Hematopoietic multipotent progenitor cell treated with erythropoietin and hydrocortisone succinate and interleukin-3 and kit ligand, for 8 days (in vitro differentiated cells): Measurements from ENCODE around the gene SRPRA.
"Not testable (repeated sequence)": the region's sequence is repeated elsewhere in the genome, so short reads cannot be mapped to it uniquely, and the experiment has no call there.

ENCODE experiments used
- DNase-seq: peaks from one replicate; pipeline ENCODE4 v3.0.0-alpha.2; 2015

Gene SRPRA

GRCh38 chr11:126268708-126269579 lies at the start of gene SRPRA, which contains the start of gene FOXRED1:
SRPRA (minus strand) TSS chr11:126268895; CDS start chr11:126268804, 91 bp downstream.
FOXRED1 (plus strand) TSS chr11:126269154; CDS start chr11:126269207, 53 bp downstream.
- DNase-seq: peak; percentile 99

DNA sequence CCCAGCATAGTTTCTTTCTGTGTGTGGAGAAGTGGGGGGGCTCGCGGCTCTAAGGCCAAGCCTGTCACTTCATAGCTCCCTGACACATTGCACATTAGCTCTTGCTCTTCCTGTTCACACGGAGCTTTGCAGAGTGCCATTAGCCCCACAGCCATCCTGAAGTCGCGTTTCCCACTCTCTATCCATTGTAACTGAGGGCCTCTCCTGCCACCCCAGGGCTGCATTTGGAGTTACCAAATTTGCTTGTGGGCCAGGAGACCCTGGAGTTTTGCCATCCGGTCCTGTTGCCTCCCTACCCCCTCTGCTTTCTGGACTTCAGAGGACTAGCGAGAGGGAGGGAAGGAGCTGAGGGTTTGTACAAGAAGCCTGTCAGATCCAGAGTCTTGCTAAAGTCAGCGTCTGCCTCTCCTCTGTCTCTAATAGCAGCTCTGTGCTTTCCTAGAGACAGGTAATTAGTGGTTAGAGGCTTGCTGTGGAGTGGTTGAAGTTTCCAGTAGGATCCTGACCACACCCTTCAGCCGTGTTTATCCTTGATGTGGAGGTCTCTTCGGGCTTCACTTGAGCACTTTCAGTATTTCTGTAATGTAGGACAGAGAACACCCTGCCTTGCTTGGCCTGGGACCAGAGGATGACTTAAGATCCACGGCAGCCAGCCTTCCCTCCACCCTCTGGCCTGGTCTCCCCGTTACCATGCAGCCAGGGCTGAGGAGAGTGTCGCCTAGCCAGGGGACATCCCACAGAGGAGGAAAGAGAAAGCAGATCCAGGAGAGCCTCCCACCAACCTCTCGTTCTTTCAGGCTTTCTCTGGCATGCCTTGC lies 49.3 kb upstream of the SRPRA start:
- DNase-seq: no peak

DNA sequence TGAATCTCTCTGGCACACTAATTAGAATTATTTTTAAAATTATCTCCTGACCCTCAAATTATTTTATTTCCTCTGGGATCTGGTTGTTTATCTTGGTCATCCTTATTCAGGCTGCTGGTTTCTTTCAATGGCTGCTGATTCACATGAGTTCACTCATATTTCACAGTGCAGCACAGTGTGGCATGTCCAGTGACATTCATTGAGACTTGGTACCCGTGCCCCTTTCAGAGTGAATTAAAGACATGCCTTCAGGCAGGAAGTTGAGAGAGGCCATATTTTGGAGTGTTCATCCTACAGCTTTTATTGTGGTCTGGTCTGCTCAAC lies 48.7 kb upstream of the SRPRA start:
- no peak for DNase-seq

DNA sequence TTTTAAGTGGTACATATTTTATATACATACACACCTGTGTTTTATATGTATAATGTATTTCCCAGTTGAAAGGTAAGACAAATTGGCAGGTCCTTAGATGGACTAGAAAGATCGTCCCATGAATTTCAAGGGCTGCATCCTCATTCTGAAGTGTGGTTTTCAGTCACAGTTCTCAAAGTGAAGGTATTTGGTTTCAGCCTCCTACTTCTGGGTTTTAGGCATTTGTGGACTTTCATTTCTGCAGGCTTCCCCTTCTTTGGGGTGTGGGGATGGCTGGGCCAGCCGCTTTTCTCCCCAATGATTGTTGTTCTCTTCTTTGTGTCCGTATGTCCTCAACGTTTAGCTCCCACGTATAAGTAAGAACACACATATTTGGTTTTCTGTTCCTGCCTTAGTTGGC lies 45.1 kb upstream of the SRPRA start:
- DNase-seq: no peak

DNA sequence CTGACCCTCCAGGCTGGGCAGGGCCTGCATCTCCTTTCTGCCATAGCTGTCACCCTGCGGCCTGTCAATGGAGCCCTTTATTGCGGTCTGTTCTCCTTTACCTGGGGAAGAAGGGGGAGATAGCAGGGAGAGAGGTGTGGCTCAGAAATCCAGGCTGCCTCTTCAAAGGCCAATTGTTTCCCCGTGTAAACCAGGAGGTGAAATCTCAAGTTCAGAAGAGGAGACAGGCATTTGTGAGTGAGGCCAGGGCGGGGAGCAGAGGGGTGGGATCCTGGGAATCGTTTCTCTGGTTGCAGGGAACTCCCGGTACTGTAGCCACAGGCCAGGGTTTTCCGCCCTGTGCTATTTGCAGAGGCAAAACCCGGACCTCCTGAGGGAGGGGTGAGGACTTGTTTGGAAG lies 44.3 kb upstream of the SRPRA start:
- no peak for DNase-seq

DNA sequence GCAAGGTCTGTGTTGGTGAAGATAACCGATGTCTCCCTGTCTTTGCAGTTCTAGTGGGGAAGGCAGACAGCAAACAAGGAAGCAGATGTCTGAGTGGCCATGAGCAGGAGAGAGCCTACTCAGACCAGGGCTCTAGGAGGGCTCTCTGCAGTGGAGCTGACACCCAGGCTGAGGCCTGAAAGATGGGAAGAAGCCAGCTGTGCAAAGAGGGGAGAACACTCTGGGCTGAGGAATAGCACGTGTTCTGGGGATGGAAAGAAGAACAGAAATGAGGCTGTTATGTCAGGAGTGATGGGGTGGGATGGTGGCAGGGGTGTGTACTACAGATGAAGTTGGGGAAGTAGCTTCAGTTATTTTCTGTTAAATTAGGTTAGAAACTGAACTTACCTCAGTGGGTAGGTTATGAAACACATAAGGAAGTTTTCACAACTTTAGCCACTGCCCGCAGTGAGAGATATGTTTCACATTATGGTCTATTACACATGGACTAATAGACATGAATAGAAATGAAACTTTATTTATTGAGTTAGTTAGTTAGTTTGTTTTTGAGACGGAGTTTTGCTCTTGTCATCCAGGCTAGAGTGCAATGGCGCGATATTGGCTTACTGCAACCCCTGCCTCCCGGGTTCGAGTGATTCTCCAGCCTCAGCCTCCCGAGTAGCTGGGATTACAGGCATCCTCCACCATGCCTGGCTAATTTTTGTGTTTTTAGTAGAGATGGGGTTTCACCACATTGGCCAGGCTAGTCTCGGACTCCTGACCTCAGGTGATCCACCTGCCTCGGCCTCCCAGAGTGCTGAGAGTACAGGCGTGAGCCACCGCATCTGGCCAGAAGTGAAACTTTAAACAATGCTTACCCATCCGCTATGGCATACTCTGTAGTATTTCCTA lies 43.0 kb upstream of the SRPRA start:
- peak; percentile 26 for DNase-seq

DNA sequence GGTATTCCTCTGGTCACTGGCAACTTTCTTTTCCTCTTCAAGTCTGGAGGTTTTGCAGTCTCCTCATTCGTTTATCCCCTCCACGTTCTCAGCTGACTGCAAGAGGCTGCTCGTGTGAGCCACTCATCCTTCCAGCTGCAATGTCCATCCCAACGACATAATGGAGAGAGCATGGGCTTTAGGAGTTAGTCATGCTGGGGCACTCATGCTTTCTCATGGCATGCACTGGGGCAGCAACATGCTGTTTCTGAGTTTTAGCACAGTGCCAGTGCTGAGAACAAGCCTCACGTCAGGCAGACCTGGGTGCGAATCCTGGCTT lies 42.3 kb upstream of the SRPRA start:
- DNase-seq: no peak

DNA sequence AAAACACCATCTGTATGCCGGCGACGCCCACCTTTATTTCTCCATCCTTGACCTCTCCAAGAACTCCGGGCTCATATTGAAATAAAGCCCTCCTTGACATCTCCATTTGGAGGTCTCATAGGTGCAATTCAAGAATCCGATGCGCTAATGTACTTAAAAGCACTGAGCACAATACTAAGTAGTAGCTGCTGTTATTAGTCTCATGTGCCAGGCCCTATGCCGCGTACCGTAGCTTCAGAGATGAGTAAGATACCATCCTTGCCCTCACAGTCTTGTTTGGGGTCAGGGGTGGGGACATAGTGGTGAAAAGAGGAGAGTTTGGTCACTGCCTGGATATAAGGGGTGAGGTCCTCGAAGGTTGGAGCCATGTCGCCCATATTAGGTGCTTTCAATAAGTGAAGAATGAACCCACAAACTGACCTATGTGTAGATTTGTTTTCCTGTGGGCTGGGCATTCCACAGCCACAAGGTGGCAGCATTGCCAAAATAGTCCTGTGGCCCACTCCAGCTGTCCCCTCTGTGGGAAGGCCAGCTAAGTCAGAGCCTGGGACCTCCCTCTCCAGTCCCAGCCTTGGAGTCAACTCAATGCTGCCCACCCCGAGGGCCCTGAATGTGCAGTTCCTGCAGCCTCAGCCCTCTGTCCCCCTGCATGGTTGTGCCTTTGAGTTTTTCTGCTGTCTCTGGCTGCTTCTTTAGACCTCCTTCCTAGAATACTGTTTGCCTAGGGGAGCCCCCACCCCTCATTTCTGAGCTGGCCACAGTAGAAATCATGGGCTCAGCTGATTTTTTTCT lies 41.7 kb upstream of the SRPRA start:
- DNase-seq: peak; percentile 79

GRCh38 chr11:126308771-126309170 lies 40.1 kb upstream of the SRPRA start:
- DNase-seq: not testable (repeated sequence)

DNA sequence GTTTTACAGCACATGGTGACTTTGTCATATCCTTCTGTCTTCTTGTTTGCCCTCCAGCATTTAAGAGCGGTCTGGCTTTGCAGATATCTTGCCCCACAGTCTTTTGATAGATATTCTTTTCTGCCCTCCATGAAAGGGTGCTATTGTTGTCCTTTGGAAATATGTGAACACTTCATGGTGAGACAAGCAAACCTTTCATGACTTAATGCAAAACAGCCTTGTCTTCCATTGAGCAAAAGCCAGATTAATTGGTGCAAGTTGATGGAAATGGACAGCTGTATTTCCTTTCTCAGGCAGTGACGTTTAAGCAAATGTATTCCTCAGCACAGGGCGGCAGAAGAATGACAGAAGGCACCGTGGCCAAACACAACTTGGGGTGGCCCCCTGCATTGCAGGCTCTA lies 39.6 kb upstream of the SRPRA start:
- DNase-seq: no peak

DNA sequence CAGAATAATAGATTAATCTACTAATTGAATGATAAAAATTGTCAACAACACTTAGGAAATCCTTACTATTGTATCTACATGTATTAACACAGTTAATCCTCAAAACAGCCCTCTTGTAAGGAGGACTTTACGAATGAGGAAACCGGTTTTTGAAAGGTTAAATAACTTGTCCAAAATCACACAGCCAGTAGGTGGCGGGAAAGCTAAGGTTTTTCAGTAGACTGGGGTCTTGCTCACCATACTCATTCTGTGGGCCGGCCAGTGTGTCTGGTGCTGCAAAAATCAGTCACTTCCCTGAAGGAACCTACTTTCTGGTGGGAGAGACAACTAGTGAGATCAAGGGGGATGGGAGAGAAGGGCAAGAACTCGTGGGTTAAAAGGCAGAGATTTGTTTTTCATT lies 39.0 kb upstream of the SRPRA start:
- DNase-seq: peak; percentile 69

DNA sequence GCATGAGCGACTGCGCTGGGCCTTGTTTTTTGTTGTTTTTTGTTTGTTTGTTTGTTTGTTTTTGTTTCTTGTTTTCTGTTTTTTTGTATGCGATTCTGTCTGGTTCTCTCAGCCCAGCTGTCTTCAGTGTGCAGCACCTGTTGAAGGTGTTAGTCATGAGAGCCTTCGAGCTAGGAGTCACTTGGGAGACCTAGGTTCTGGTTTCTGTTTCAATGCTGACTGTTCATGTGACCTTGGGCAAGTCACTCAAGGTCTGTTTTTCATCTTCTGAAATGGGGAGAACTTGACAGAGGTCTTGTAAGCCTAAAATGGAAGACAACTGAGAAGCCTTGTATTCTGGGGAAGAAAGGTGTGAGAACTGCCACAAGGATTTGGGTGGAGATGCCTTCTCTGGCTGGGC lies 37.0 kb upstream of the SRPRA start:
- no peak for DNase-seq

- DNase-seq: peak; percentile 30
Measured at GRCh38 chr11:126304457-126305075, 35.9 kb upstream of the SRPRA start.

GRCh38 chr11:126303623-126304456 lies 35.1 kb upstream of the SRPRA start, which contains the start of gene DCPS:
DCPS (plus strand) TSS chr11:126304060; CDS start chr11:126304081, 21 bp downstream.
- DNase-seq: peak; percentile 85

DNA sequence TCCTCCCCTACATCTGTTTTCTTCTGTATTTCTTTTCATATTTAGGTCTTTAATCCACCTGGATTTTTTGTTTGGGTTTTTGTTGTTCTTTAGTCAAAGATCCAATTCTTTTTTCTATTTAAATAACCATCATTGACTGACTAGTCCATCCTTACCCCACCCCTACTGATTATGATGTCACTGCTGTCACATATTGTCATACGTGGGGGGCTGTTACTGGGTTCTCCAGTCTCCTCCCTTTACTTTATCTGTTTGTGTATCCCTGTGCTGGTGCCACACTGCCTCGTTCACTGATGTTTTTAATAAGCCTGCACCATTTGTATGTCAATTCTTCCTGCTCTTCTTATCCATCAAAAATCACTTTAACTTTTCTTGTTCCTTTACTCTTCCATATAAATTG lies 28.3 kb upstream of the SRPRA start:
- DNase-seq: no peak

DNA sequence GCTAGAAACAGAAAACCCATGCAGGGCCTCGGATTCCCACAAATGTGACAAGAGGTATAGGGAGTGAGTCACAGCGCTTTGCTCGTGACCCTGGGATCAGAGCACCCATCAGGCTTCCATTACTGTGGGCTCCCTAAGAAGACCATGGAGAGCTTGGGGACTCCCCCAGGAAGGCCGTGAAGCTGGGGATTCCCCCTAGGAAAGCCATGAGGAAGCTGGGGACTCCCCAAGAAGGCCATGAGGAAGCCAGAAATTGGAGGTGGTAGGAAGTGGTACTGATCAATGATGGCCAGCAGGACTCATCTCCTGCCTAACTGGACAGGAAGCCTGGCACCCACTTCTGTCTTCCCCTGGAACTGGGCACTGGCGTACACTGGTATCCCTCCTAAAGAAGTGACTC lies 25.0 kb upstream of the SRPRA start:
- DNase-seq: no peak

- DNase-seq: no peak
Measured at GRCh38 chr11:126290887-126291286, 22.2 kb upstream of the SRPRA start.

- no peak for DNase-seq
Measured at GRCh38 chr11:126288237-126288636, 19.5 kb upstream of the SRPRA start.

DNA sequence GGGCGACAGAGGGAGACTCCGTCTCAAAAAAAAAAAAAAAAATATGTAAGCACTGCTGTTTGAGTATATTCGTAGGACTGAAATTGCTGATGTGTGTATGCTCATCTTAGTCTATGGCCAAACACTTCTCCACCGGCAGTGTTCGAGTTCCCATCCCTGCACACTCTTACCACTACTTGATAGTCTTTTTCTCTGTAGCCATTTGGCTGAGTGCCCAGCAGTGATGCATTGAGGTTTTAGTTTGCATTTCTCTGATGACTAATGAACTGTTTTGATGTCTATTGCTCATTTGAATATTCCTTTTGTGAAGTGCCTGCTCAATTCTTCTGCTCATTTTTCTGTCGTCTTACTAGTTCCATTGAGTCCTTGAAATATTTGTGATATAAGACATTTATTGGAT lies 16.1 kb upstream of the SRPRA start:
- peak; percentile 93 for DNase-seq

DNA sequence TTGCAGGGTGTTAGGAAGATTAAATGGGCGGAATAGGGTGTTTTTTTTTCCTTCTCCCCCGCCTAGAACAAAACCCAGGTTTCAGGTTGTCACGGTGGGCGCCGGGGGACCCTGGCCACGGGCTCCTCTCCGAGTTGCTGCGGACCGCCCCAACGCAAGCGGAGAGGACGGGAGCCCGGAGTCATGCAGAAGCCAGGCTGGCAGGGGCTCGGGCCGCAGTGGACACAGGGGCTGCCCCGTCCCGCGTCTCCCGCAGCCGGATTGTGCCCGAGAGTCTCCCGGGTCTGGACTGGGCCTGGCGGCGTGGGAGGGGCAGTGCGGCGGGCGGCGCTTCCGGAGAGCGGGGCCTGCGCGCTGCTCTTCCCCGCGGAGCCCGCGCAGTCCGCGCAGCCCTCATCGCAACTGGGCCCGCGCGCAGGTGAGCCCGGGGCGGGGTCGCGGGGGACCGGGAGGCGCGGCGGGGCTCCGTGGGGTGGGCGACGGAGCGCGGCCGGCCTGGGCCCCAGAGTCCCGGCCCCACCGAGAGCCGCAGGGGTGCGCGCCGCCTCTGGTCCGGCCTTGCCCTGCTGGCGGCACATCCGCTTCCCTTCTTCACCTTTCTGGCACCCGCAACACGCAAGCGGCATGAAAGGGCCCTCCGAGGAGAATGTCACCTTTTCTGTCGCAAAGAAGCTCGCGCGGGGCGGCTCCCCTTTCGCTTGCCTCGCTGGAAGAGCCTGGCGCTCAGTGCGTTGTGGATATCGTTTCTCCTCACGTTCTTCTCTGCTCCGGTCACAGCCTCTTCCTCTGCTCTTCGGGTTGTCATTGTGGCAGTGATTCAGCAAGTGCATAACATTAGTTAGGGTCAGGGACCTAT lies 14.3 kb upstream of the SRPRA start, which contains the start of gene TIRAP:
Gene TIRAP (plus strand): TSS at position 358 of the 856 bp plus-strand sequence. CDS start 7,802 bp downstream, outside the sequence.
- DNase-seq: peak; percentile 55
